GM19023 (cell line): ENCODE measurements around the gene TANC1.

Source experiments
- ATAC-seq: cut with Tn5 transposase; IDR thresholded peaks from one replicate; pipeline ENCODE4 v1.9.1; 2021; ENCODE audit warnings: mild to moderate bottlenecking, moderate library complexity; ENCODE audit not compliant: unreplicated experiment

The TANC1 gene

DNA sequence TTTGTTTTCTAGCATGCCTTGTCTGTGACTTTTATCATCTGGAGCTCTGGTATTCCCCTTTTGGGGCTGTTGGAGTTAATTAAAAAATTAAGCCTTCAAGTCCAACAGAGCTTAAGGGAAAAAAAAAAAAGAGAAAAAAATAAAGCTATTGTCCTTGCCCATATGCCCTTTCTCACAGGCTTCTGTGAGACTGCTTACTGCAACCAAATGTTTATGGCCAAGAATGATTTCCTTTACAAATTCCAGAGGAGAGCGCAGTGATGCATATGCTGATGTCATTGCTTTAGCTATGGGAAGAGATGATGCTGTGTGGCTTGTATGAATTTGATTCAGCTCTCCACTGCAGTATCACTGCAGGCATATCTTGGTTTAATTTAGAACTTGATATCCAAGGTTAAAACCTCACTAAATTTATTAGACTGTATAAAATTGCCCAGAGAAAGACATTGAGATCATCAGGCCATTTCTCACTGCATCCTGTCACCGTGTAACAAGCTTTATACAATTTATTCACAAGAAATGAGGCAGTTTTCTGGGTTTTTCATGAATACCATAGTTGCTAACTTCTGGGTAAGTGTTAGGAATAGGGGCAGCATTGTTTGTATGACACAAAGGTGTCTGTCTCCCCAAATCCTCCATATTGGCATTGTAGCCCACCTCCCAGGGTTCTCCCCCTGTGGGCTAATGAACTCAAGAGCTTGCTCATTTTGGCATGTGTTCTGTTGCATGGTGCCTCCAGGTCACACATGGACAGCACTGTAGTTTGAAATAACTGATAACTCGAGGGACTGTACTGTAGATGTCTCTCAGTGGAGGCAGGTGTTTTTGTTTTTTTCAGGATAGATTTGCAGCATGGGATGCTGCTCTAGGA lies 85.0 kb downstream of the TANC1 start:
- ATAC-seq: no peak

DNA sequence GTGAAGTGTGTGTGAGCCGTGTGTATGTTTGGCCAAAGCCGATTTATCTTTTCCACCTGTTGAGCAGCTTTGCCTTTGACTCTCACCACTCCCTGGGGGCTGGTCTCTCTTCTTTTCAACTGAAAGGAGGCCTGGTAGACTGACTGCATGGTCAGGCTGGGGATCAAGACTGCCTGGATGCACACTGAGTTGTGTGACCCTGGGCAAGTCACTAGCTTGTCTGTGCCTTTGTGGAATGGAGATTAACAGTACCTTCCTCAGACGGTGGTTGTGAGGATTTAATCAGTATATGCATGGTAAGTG lies 85.5 kb downstream of the TANC1 start:
- ATAC-seq: no peak

GRCh38 chr2:159054985-159055384 lies 86.5 kb downstream of the TANC1 start:
- no peak for ATAC-seq

GRCh38 chr2:159060518-159060917 lies 92.1 kb downstream of the TANC1 start:
- ATAC-seq: no peak

DNA sequence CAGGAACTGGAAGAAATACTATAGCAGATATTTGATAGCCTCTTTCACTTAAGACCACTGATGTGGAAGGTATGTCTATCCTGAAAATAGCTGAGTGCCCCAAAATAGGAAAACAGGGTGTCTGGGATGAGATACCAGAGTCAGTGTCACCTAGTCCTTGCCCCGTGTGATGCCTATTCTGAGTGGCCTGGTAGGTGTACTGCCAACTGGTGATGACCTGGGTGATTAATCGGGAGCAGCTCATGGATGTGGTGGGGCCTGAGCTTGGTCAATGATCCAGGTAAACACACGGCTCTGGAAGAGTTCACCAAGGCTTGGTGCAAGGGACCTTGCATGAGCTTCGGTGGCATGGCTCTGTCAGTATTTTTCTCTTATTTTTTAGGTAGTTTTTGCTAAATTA lies 95.2 kb downstream of the TANC1 start:
- ATAC-seq: no peak

- ATAC-seq: no peak
Observed at GRCh38 chr2:159064446-159065301, 96.2 kb downstream of the TANC1 start.

DNA sequence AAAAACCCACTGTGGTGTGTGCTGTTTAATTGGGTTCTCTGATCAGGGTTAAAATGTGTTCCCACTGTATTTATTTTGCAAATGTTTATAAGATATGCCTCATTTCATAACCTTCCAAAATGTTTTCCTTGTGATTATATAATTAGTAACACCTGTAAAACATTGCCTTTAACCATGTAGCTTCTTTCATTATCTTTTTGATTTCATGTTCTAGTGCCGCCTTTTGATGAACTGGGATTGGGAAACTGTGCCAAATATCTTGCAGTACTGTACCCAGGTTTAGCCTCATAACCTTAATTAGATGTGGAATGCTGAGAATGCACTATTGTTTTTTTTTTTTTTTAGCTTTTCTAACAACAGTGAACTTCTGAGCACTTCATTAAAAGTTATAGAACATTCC lies 96.9 kb downstream of the TANC1 start:
- ATAC-seq: no peak

- ATAC-seq: no peak
Observed at GRCh38 chr2:159065891-159066290, 97.5 kb downstream of the TANC1 start.

GRCh38 chr2:159066541-159067156 lies 98.2 kb downstream of the TANC1 start:
- no peak for ATAC-seq

DNA sequence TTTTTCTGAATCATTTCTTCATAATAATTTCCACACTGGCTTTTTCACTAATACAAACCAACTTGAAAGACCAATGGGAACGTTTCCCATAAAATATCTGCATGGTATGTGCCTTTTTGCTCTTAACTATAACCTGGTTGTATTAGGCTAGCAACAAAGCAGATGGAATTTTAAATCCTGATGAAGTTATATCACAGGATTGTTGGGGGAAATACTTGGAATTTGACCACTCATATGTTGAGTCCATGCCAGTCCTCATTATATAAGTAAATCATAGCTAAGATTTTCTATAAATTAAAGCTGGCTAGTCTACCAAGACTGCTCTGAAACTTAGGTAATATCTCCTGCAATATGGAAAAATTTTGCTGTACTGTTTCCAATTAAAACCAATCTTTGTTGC lies 99.5 kb downstream of the TANC1 start:
- ATAC-seq: no peak

DNA sequence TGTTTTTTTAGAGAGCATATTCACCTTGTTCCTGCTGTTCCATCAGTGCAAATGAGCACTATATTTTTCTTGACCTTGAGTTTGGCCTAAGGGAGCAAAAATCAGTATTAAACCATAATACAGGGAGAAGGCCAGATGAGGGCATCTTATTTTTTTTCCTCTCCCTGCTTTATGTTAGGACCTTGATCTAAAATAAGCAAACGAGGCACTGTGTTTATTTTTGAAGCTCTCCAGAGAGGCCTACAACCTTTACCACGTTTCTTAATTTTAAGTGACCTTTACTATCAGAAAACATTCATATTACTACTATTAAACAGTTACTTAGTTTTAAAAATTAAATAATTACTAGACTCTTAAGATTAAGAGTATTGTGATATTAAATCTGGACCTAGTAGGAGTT lies 100.8 kb downstream of the TANC1 start:
- no peak for ATAC-seq

DNA sequence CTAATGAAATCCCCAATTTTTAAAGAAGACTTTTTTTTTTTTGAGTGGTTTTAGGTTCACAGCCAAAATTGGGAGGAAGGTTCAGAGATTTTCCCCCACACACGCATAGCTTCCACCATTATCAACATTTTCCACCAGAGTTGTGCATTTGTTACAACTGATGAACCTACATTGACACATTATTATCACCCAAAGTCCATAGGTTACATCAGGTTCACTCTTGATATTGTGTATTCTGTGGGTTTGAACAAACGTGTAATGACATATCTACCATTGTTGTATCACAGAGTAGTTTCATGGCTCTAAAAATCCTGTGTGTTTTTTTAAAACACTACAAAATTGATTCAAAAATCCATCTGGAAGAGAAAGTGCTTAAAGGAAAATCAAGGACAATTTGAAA lies 101.8 kb downstream of the TANC1 start:
- no peak for ATAC-seq

GRCh38 chr2:159071190-159071915 lies 102.9 kb downstream of the TANC1 start:
- no peak for ATAC-seq

DNA sequence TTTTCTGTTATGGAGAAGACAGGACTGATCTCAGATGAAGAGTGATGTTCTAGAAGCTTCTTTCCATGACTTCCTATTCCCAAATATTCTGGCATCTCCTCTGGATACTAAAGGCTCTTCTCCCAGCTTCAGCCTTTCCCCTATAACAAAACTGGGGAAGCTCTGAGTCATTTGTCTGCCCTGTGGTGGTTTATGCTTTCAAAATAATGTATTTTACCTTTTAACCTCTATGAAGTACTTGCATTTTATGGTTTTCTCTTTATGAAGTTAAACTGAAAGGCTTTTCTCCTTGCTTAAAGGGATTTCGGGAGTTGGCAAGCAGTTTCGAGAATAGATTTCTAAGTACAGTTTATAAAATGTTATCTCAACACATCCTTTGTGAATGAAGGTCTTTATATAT lies 104.4 kb downstream of the TANC1 start:
- ATAC-seq: no peak

DNA sequence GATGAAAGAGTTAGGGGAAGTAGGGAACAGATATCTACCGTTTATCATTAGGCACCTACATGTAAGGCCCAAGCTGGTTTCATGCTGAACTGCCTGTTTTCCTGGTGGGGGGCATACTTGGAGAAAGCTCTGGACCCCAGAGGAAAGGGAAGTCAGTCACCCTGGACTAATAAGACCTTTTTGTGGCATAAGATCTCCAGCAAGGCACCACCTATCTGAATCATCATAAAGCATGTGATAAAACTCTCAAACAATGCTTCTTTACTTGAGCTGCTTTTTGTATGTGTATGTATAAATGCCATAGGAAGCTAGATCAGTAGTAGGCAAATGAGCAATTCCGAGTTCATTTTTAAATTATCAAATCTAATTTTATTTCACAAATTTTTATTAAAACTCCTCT lies 104.8 kb downstream of the TANC1 start:
- ATAC-seq: no peak

DNA sequence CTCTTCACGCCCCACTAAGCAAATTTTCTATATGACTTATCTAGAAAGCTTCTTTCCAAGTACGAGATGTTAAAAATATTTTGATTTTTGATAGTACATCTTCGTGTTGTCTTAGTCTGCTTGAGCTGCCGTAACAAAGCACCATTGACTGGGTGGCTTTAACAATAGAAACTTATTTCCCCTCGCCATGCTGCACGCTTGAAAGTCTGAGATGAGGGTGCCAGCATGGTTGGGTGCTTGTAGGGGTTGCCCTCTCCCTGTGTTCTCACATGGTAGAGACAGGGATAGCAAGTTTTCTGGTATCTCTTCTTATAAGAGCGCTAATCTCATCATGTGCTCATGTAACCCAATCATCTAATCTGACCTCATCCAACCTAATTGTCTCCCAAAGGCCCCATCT lies 106.2 kb downstream of the TANC1 start:
- no peak for ATAC-seq

- ATAC-seq: no peak
Observed at GRCh38 chr2:159075727-159076126, 107.3 kb downstream of the TANC1 start.

- ATAC-seq: no peak
Observed at GRCh38 chr2:159076241-159076640, 107.8 kb downstream of the TANC1 start.

DNA sequence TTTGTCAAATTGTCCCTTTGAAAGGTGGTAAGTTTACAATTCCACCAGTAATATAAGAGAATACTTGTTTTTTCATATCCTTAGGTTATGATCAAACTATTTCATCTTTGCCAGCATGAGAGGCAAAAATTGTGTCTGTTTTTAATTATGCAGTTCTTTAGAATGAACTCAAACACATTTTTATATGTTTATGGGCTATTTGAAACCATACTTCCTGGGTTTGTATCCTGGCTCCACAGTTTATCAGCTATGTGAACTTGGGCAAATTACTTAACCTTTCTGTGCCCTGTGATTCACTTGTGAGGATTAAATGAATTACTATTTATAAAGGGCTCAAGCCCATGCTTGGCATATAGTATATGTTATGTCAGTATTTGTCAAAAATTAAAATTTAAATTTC lies 109.4 kb downstream of the TANC1 start:
- no peak for ATAC-seq

DNA sequence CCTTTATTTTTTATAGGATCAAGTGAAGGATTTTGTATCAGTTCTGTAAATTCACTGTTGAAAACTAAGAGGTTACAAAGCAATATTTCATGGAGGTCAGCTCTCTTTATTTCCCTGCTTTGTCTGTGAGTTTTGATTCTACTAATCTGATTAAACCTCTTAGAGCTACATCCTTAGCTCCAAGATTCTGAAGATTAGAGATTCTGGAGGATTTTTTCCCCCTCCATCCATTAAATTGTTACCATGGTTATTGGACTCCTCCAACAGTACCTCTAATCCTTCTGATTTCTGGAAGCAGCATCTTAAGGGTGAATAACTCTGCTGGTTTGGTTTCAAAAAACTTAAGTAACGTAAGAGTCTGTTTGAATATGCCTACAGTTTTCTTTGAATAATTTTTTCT lies 110.0 kb downstream of the TANC1 start:
- ATAC-seq: no peak

DNA sequence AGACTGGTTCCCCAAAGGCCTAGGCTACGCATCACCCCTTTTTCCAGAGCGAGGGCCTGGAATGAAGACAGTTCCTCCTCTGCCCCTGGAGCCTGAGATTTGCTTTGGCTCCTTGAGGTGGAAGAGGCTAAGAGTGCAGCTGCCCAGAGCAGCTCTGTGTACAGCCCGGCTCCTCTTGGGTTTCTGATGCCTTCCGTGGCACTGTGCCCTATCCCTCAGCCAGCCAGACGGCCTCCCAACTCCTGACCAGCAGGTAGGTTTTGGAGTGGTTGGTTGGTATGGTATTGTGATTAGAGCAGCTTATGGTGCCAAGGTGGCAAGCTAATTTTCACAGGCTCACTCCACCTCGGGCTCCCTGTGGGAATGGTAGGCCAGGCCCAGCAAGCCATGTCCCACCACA lies 112.2 kb downstream of the TANC1 start:
- no peak for ATAC-seq
